C4-2B (cell line): Measurements from ENCODE around the gene SCP2.

Experiments used
- CTCF ChIP-seq: fragments of 450-650 bp; conservative IDR thresholded peaks from 2 replicates; pipeline ENCODE4 v1.5.1; 2017; ENCODE audit warnings: mild to moderate bottlenecking
- ZFX ChIP-seq: fragments of 450-650 bp; IDR thresholded peaks from 2 replicates; pipeline ENCODE4 v1.6.1; 2017

GRCh38 chr1:53060579-53060978 is 133.5 kb downstream of the SCP2 start:
- TF ChIP-seq CTCF (no peak), ZFX (no peak)
